Lower leg skin (tissue), 3 donors: ENCODE data around the gene CD36.

Experiments used
- POLR2A ChIP-seq, 2 donors: fragments of 450-650 bp; IDR thresholded peaks; one replicate each; pipeline ENCODE4 v1.6.1; 2016 to 2017; ENCODE audit warnings: antibody characterized with exemption in 2 of 2, mild to moderate bottlenecking in 1 of 2, moderate library complexity in 1 of 2
- TF ChIP-seq, protein P1 (sequence below), 3 donors: fragments of 450-650 bp; IDR thresholded peaks; one replicate each; pipeline ENCODE4 v1.5.1; 2016; ENCODE audit warnings: antibody characterized with exemption in 3 of 3, mild to moderate bottlenecking in 3 of 3, moderate library complexity in 2 of 3

- TF ChIP-seq, protein P1, sequence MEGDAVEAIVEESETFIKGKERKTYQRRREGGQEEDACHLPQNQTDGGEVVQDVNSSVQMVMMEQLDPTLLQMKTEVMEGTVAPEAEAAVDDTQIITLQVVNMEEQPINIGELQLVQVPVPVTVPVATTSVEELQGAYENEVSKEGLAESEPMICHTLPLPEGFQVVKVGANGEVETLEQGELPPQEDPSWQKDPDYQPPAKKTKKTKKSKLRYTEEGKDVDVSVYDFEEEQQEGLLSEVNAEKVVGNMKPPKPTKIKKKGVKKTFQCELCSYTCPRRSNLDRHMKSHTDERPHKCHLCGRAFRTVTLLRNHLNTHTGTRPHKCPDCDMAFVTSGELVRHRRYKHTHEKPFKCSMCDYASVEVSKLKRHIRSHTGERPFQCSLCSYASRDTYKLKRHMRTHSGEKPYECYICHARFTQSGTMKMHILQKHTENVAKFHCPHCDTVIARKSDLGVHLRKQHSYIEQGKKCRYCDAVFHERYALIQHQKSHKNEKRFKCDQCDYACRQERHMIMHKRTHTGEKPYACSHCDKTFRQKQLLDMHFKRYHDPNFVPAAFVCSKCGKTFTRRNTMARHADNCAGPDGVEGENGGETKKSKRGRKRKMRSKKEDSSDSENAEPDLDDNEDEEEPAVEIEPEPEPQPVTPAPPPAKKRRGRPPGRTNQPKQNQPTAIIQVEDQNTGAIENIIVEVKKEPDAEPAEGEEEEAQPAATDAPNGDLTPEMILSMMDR (IDR thresholded peaks at IDR 0.05), result no peak
- no peak for TF ChIP-seq POLR2A (IDR thresholded peaks at IDR 0.05)
These were observed 34.0 kb upstream of the CD36 start for GRCh38 chr7:80604436-80604835.
